HG03135 (cell line): ENCODE measurements around the gene FOXO6.

Experiments used
- ATAC-seq: cut with Tn5 transposase; IDR thresholded peaks from one replicate; pipeline ENCODE4 v1.9.1; 2021; ENCODE audit warnings: mild to moderate bottlenecking, moderate library complexity; ENCODE audit not compliant: unreplicated experiment

FOXO6 gene

GRCh38 chr1:41365772-41366454, 4.7 kb downstream of the FOXO6 start:
- no peak for ATAC-seq

GRCh38 chr1:41366455-41367287, 5.4 kb downstream of the FOXO6 start:
- no peak for ATAC-seq

GRCh38 chr1:41367288-41367642, 6.0 kb downstream of the FOXO6 start:
- no peak for ATAC-seq

- ATAC-seq, result no peak
These were observed 7.1 kb downstream of the FOXO6 start for GRCh38 chr1:41368366-41368765.

GRCh38 chr1:41368801-41369200, 7.6 kb downstream of the FOXO6 start:
- ATAC-seq, result no peak

GRCh38 chr1:41369531-41369930, 8.3 kb downstream of the FOXO6 start:
- ATAC-seq, result no peak

- ATAC-seq, result no peak
These were observed 9.0 kb downstream of the FOXO6 start for GRCh38 chr1:41370225-41370624.

GRCh38 chr1:41370756-41371420, 9.7 kb downstream of the FOXO6 start:
- no peak for ATAC-seq

GRCh38 chr1:41371630-41372599, 10.7 kb downstream of the FOXO6 start:
- ATAC-seq, result no peak

- ATAC-seq, result no peak
These were observed 11.4 kb downstream of the FOXO6 start for GRCh38 chr1:41372600-41372993.

- no peak for ATAC-seq
These were observed 12.1 kb downstream of the FOXO6 start for GRCh38 chr1:41373373-41373772.

- ATAC-seq, result no peak
These were observed 13.5 kb downstream of the FOXO6 start for GRCh38 chr1:41374711-41375110.

GRCh38 chr1:41377397-41377796, 16.2 kb downstream of the FOXO6 start:
- ATAC-seq, result no peak

- ATAC-seq, result no peak
These were observed 17.0 kb downstream of the FOXO6 start for GRCh38 chr1:41378222-41378621.

- no peak for ATAC-seq
These were observed 17.9 kb downstream of the FOXO6 start for GRCh38 chr1:41378999-41379737.

- ATAC-seq, result no peak
These were observed 18.5 kb downstream of the FOXO6 start for GRCh38 chr1:41379738-41380130.

GRCh38 chr1:41380195-41380594, 19.0 kb downstream of the FOXO6 start:
- ATAC-seq, result no peak

- no peak for ATAC-seq
These were observed 19.9 kb downstream of the FOXO6 start for GRCh38 chr1:41380979-41381691.

- ATAC-seq, result no peak
These were observed 20.7 kb downstream of the FOXO6 start for GRCh38 chr1:41381692-41382479.
